HepG2 (cell line): Measurements from ENCODE around the gene UBXN6. TPM values are rescaled to one million over a fixed set of nuclear protein-coding genes. Genes with fewer than 3 reads are reported as not detected.

Experiments
- ATAC-seq: fragments of 200-7000 bp; cut with Tn5 transposase; 3 replicates; pipeline ENCODE4 v1.9.1; 2020; ENCODE audit warnings: mild to moderate bottlenecking, moderate library complexity
- BruUV-seq: library from RNA; stranded (reverse); fragments of 400-500 nt; replicated peaks from 2 replicates; lab custom pipeline; 2021; lab: Mats Ljungman, UMichigan
- CTCF ChIA-PET: fragments of 300-600 bp; formaldehyde crosslinking; extraction: SDS; loops from one replicate; lab custom pipeline; 2021; ENCODE audit warnings: low total read pairs, inconsistent platforms, low intra/inter-chr PET ratio; lab: Yijun Ruan, JAX
- POLR2A ChIA-PET: fragments of 350-600 bp; sonication (Branson Sonifier 250); formaldehyde crosslinking; loops from one replicate; lab custom pipeline; 2020; ENCODE audit warnings: antibody characterized with exemption, inconsistent platforms; lab: Yijun Ruan, JAX
- DNase-seq: peaks from one replicate; pipeline ENCODE4 v3.0.0-alpha.2; 2015; ENCODE audit warnings: low spot score
- FAIRE-seq: peaks from 3 replicates; lab custom pipeline; 2011; peaks lifted over from hg19 to GRCh38; lab: Jason Lieb, UNC
- H2AFZ ChIP-seq: one replicate; pipeline ENCODE4 v1.6.1; 2011; ENCODE audit warnings: low read length, inconsistent platforms
- H3K27ac ChIP-seq: fragments of 300-600 bp; 3 replicates; pipeline ENCODE4 v1.8.0; 2011; ENCODE audit warnings: mixed run types, mild to moderate bottlenecking, mixed read lengths, low read length, inconsistent platforms; ENCODE audit not compliant: insufficient read depth; ENCODE audit errors: extremely low read length
- H3K27me3 ChIP-seq, 2 experiments: fragments of 200-600 bp in 1 of 2; 2 replicates in 1 of 2; 3 replicates in 1 of 2; pipeline versions ENCODE4 v1.6.0 to v1.8.0; 2011; ENCODE audit warnings: low read length in 2 of 2, mild to moderate bottlenecking in 2 of 2, moderate library complexity in 2 of 2, inconsistent platforms in 1 of 2; ENCODE audit not compliant: insufficient read depth in 2 of 2, control insufficient read depth in 1 of 2
- H3K36me3 ChIP-seq, 2 experiments: fragments of 200-600 bp in 1 of 2; replicated peaks in 1 of 2; 2 replicates in 1 of 2; 3 replicates in 1 of 2; pipeline versions ENCODE4 v1.5.1 to v1.8.0; 2011; ENCODE audit warnings: low read length in 2 of 2, inconsistent platforms in 1 of 2; ENCODE audit not compliant: insufficient read depth in 2 of 2, control insufficient read depth in 1 of 2
- H3K4me1 ChIP-seq: 2 replicates; pipeline ENCODE4 v1.5.1; 2012; ENCODE audit warnings: low read length, inconsistent platforms; ENCODE audit not compliant: insufficient read depth
- H3K4me2 ChIP-seq: 2 replicates; pipeline ENCODE4 v1.6.0; 2011; ENCODE audit warnings: low read depth, low read length, inconsistent platforms
- H3K4me3 ChIP-seq, 3 experiments: fragments of 200-600 bp in 1 of 3; sonication (generic), shearing (Covaris generic) in 1 of 3; replicated peaks in 1 of 3; 2 replicates each; pipeline ENCODE4 v1.5.1; 2011 to 2016; ENCODE audit warnings: low read length in 3 of 3, inconsistent platforms in 2 of 3, low read depth in 2 of 3, mild to moderate bottlenecking in 2 of 3, control low read depth in 1 of 3, mixed read lengths in 1 of 3; ENCODE audit not compliant: insufficient read depth in 1 of 3
- H3K79me2 ChIP-seq: one replicate; pipeline ENCODE4 v1.6.1; 2011; ENCODE audit warnings: low read length, inconsistent platforms; ENCODE audit not compliant: insufficient read depth
- H3K9ac ChIP-seq: 2 replicates; pipeline ENCODE4 v1.6.0; 2011; ENCODE audit warnings: mild to moderate bottlenecking, low read depth, low read length, inconsistent platforms; ENCODE audit not compliant: insufficient read depth
- H3K9me3 ChIP-seq: 2 replicates; pipeline ENCODE4 v1.5.1; 2012; ENCODE audit warnings: mild to moderate bottlenecking, low read length
- H4K20me1 ChIP-seq: 2 replicates; pipeline ENCODE4 v1.6.0; 2011; ENCODE audit warnings: inconsistent platforms, mild to moderate bottlenecking, low read length, moderate library complexity; ENCODE audit not compliant: insufficient read depth
- HMGA1 ChIP-seq: sonication (generic); formaldehyde crosslinking; conservative IDR thresholded peaks from 2 replicates; pipeline ENCODE4 v1.4.0; 2020; ENCODE audit warnings: missing genetic modification reagents
- PAWR ChIP-seq: sonication (generic); formaldehyde crosslinking; IDR thresholded peaks from 2 replicates; pipeline ENCODE4 v1.4.0; 2020; ENCODE audit warnings: missing genetic modification reagents, mild to moderate bottlenecking, borderline replicate concordance
- SIN3A ChIP-seq: IDR thresholded peaks from 2 replicates; pipeline ENCODE4 v1.6.1; 2011; ENCODE audit warnings: low read depth, mild to moderate bottlenecking, control low read depth, low read length, borderline replicate concordance
- U2AF2 ChIP-seq: fragments of 200-400 bp; formaldehyde crosslinking; IDR thresholded peaks from 2 replicates; pipeline ENCODE4 v1.6.1; 2017; ENCODE audit warnings: low read depth, mild to moderate bottlenecking, low read length
- XBP1 ChIP-seq: sonication (generic); formaldehyde crosslinking; IDR thresholded peaks from 2 replicates; pipeline ENCODE4 v1.5.0; 2020; ENCODE audit warnings: missing genetic modification reagents
- WGBS: methylation state at CpG from one replicate; pipeline ENCODE4 v1.1.6; 2017; ENCODE audit warnings: low lambda C conversion rate; 5-methylcytosine and 5-hydroxymethylcytosine counted together
- in situ Hi-C: cut with HindIII; loops from 2 replicates; pipeline ENCODE4 v1.10.0; 2017; ENCODE audit warnings: low pct_unique_long_range_greater_than_20kb; ENCODE audit not compliant: extremely low pct_ligation_motif_present
- intact Hi-C: fragments of 100-400 bp; cut with micrococcal nuclease; formaldehyde crosslinking; loops from one replicate; pipeline ENCODE4 v1.10.0; 2022; ENCODE audit not compliant: unreplicated experiment
- polyA plus RNA-seq, 8 experiments: library from polyadenylated mRNA; depleted of rRNA in 3 of 8; stranded (reverse) in 7 of 8; unstranded in 1 of 8; fragments of >200 nt; fragmentation: Illumina TruSeq in 4 of 8; extraction: Trizol in 4 of 8; gene quantifications; 2 replicates each; pipeline versions ENCODE4 v1.2.1 to v1.2.3, GENCODE V29; 2011 to 2016; ENCODE audit warnings: low read depth in 4 of 8, missing spikeins in 1 of 8, mixed read lengths in 1 of 8; ENCODE audit not compliant: insufficient read depth in 1 of 8
- total RNA-seq, 5 experiments: library from RNA; depleted of rRNA; stranded (reverse); fragments of >200 nt; fragmentation: Illumina TruSeq; extraction: Trizol; gene quantifications; 2 replicates each; pipeline ENCODE4 v1.2.3, GENCODE V29; 2016; ENCODE audit warnings: low read depth in 1 of 5
- TF ChIP-seq, protein P1 (sequence below): sonication (generic); formaldehyde crosslinking; IDR thresholded peaks from 2 replicates; pipeline ENCODE4 v1.5.0; 2020; ENCODE audit warnings: mild to moderate bottlenecking, missing genetic modification reagents, borderline replicate concordance
- TF ChIP-seq, protein P2 (sequence below): sonication (generic); formaldehyde crosslinking; IDR thresholded peaks from 2 replicates; pipeline ENCODE4 v1.4.0; 2020; ENCODE audit warnings: missing genetic modification reagents, borderline replicate concordance
- TF ChIP-seq, protein P3 (sequence below): sonication (generic); formaldehyde crosslinking; IDR thresholded peaks from 2 replicates; pipeline ENCODE4 v1.4.0; 2020; ENCODE audit warnings: missing genetic modification reagents

Gene UBXN6
- total and polyA plus RNA-seq, 2 of the 13 experiments (the other 11 are each of a cell fraction or from before 2014, with no cell fraction given), result 34.9 to 35.5 TPM

DNA sequence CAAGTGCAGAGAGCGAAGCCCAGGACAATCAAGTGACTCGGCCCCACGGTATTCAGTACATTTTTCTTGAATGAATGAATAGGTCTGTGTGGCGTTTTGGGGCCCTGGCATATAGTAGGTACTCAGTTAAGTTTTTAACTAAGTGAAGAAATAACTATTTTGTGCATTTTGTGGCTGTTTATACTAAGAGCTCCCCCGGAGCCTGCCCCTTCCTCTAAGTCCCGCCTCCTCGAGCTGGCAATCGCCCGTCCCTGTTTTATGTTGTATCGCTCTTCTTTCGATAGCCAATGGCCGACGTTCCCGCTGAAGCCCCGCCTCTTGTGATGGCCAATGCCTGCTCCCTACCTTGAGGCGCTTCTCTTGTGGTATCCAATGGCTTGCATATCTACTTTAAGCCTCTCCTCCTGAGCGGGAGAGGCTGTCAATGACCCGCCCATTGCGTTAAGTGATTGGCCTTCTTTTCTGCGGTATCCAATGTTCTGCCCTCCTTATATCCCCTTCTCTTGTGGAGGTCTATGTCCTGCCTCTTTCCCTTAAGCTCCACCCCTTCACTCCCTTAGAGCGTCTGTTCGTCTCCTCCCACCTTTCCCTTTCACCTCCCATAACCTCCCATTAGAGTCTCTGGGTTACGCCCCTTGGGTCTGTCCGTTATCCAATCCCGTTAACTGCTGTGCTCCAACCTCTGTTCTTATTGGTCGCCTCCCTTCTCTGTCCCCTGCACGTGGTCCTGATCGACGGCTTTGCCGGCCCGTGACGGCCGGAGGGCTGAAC is 14.0 kb upstream of the UBXN6 start:
- no TSS peak for BruUV-seq
- no peaks in the 10 kb centered on the region for H3K9me3 ChIP-seq
- H3K79me2 ChIP-seq, result peaks cover 22% of the 10 kb centered on the region
- no peak overlapping the region for H2AFZ ChIP-seq
- DNase-seq (peak; percentile 100), ATAC-seq (peak; percentile 92), FAIRE-seq (peak; percentile 100)
- in situ Hi-C loops, result no loop called here
- no peaks in the 10 kb centered on the region; a peak in 1 of 5 replicates for H3K27me3 ChIP-seq
- H3K36me3 ChIP-seq, result peaks cover 3 to 12% of the 10 kb centered on the region in 2 experiments; a peak in 3 of 5 replicates
- peak overlapping the region; percentile 78 for H3K9ac ChIP-seq
- under 1% methylated on average over 33 of the region's 33 CpGs for WGBS
- intact Hi-C loops, result loop anchor here (5.0 kb wide), 1 partner anchor 66 kb away; the partner anchor contains the start of gene PLIN5
- peak overlapping the region; percentile 88 for H3K27ac ChIP-seq
- peak overlapping the region; percentile 59 to 72 (median 65) for H3K4me3 ChIP-seq
- ChIA-PET POLR2A (interaction anchor here (0.8 to 2.6 kb wide), 25 partner anchors 9 to 413 kb away, joined by 3 to 37 read pairs (median 6); partner anchors contain the start of genes CHAF1A, LRG1, MPND and PLIN4), CTCF (no interaction called here)
- H4K20me1 ChIP-seq, result 0 out of 2 replicates have a peak, but pooled peaks cover 4% of the 10 kb centered on the region
- peak overlapping the region; percentile 74 for H3K4me2 ChIP-seq
- H3K4me1 ChIP-seq, result peaks cover 21% of the 10 kb centered on the region
- no peak for TF ChIP-seq HMGA1 (CRISPR knock-in tag)
- no peak for TF ChIP-seq U2AF2
- TF ChIP-seq, protein P1, sequence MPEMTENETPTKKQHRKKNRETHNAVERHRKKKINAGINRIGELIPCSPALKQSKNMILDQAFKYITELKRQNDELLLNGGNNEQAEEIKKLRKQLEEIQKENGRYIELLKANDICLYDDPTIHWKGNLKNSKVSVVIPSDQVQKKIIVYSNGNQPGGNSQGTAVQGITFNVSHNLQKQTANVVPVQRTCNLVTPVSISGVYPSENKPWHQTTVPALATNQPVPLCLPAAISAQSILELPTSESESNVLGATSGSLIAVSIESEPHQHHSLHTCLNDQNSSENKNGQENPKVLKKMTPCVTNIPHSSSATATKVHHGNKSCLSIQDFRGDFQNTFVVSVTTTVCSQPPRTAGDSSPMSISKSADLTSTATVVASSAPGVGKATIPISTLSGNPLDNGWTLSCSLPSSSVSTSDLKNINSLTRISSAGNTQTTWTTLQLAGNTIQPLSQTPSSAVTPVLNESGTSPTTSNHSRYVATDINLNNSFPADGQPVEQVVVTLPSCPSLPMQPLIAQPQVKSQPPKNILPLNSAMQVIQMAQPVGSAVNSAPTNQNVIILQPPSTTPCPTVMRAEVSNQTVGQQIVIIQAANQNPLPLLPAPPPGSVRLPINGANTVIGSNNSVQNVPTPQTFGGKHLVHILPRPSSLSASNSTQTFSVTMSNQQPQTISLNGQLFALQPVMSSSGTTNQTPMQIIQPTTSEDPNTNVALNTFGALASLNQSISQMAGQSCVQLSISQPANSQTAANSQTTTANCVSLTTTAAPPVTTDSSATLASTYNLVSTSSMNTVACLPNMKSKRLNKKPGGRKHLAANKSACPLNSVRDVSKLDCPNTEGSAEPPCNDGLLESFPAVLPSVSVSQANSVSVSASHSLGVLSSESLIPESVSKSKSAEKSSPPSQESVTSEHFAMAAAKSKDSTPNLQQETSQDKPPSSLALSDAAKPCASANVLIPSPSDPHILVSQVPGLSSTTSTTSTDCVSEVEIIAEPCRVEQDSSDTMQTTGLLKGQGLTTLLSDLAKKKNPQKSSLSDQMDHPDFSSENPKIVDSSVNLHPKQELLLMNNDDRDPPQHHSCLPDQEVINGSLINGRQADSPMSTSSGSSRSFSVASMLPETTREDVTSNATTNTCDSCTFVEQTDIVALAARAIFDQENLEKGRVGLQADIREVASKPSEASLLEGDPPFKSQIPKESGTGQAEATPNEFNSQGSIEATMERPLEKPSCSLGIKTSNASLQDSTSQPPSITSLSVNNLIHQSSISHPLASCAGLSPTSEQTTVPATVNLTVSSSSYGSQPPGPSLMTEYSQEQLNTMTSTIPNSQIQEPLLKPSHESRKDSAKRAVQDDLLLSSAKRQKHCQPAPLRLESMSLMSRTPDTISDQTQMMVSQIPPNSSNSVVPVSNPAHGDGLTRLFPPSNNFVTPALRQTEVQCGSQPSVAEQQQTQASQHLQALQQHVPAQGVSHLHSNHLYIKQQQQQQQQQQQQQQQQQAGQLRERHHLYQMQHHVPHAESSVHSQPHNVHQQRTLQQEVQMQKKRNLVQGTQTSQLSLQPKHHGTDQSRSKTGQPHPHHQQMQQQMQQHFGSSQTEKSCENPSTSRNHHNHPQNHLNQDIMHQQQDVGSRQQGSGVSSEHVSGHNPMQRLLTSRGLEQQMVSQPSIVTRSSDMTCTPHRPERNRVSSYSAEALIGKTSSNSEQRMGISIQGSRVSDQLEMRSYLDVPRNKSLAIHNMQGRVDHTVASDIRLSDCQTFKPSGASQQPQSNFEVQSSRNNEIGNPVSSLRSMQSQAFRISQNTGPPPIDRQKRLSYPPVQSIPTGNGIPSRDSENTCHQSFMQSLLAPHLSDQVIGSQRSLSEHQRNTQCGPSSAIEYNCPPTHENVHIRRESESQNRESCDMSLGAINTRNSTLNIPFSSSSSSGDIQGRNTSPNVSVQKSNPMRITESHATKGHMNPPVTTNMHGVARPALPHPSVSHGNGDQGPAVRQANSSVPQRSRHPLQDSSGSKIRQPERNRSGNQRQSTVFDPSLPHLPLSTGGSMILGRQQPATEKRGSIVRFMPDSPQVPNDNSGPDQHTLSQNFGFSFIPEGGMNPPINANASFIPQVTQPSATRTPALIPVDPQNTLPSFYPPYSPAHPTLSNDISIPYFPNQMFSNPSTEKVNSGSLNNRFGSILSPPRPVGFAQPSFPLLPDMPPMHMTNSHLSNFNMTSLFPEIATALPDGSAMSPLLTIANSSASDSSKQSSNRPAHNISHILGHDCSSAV (CRISPR knock-in tag), result no peak
- TF ChIP-seq, protein P2, sequence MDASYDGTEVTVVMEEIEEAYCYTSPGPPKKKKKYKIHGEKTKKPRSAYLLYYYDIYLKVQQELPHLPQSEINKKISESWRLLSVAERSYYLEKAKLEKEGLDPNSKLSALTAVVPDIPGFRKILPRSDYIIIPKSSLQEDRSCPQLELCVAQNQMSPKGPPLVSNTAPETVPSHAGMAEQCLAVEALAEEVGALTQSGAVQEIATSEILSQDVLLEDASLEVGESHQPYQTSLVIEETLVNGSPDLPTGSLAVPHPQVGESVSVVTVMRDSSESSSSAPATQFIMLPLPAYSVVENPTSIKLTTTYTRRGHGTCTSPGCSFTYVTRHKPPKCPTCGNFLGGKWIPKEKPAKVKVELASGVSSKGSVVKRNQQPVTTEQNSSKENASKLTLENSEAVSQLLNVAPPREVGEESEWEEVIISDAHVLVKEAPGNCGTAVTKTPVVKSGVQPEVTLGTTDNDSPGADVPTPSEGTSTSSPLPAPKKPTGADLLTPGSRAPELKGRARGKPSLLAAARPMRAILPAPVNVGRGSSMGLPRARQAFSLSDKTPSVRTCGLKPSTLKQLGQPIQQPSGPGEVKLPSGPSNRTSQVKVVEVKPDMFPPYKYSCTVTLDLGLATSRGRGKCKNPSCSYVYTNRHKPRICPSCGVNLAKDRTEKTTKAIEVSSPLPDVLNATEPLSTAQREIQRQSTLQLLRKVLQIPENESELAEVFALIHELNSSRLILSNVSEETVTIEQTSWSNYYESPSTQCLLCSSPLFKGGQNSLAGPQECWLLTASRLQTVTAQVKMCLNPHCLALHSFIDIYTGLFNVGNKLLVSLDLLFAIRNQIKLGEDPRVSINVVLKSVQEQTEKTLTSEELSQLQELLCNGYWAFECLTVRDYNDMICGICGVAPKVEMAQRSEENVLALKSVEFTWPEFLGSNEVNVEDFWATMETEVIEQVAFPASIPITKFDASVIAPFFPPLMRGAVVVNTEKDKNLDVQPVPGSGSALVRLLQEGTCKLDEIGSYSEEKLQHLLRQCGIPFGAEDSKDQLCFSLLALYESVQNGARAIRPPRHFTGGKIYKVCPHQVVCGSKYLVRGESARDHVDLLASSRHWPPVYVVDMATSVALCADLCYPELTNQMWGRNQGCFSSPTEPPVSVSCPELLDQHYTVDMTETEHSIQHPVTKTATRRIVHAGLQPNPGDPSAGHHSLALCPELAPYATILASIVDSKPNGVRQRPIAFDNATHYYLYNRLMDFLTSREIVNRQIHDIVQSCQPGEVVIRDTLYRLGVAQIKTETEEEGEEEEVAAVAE (CRISPR knock-in tag), result peak; percentile 99
- TF ChIP-seq, protein P3, sequence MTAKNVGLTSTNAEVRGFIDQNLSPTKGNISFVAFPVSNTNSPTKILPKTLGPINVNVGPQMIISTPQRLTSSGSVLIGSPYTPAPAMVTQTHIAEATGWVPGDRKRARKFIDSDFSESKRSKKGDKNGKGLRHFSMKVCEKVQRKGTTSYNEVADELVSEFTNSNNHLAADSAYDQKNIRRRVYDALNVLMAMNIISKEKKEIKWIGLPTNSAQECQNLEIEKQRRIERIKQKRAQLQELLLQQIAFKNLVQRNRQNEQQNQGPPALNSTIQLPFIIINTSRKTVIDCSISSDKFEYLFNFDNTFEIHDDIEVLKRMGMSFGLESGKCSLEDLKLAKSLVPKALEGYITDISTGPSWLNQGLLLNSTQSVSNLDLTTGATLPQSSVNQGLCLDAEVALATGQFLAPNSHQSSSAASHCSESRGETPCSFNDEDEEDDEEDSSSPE (CRISPR knock-in tag), result peak; percentile 62; the same call in 1 of the 2 replicates
- TF ChIP-seq XBP1, result no peak
- 0 out of 2 replicates have a peak, but pooled peaks have one; percentile 40 for TF ChIP-seq SIN3A
- TF ChIP-seq PAWR (CRISPR knock-in tag), result no peak
